Measurements from ENCODE around the gene FUT8. TPM values are rescaled to one million over a fixed set of nuclear protein-coding genes. Genes with fewer than 3 reads are reported as not detected.

Gene FUT8
- polyA plus RNA-seq, 1 of the 3 experiments (the other 2 are of a cell fraction), result 31.7 TPM

- Histone ChIP-seq H2AFZ (ENCODE audit: low read depth) (no peak overlapping the region), H3K9ac (no peak overlapping the region), H3K4me2 (no peak overlapping the region), H3F3A (replicated peaks; ENCODE audit: insufficient read depth) (no peaks in the 10 kb centered on the region), H4K20me1 (ENCODE audit: insufficient read depth) (no peaks in the 10 kb centered on the region), H3K9me3 (no peaks in the 10 kb centered on the region), H3K27ac (ENCODE audit: low read depth in 2 of 2, low read length in 1 of 2) (no peak overlapping the region), H3K4me1 (ENCODE audit: control insufficient read depth in 1 of 2, insufficient read depth in 2 of 2, low read depth in 1 of 2, low read length in 1 of 2) (no peaks in the 10 kb centered on the region; a peak in 1 of 4 replicates), H3K79me2 (ENCODE audit: insufficient read depth) (no peaks in the 10 kb centered on the region), H3K4me3 (ENCODE audit: low read depth in 2 of 2, low read length in 1 of 2) (no peak overlapping the region), H3K36me3 (replicated peaks in 1 of 2; ENCODE audit: control insufficient read depth in 1 of 2, insufficient read depth in 2 of 2, low read length in 1 of 2) (no peaks in the 10 kb centered on the region), H3K9me2 (no peaks in the 10 kb centered on the region), H3K27me3 (ENCODE audit: insufficient read depth) (no peaks in the 10 kb centered on the region)
- POLR2A ChIA-PET, result no interaction called here
- CTCF ChIA-PET, result no interaction called here
- WGBS (ENCODE audit: low lambda C conversion rate), result 84% methylated on average over 8 of the region's 8 CpGs
- TF ChIP-seq REST (IDR thresholded peaks at IDR 0.05; ENCODE audit: low read depth, low read length) (no peak), TAF1 (IDR thresholded peaks at IDR 0.05; ENCODE audit: borderline replicate concordance, low read depth, low read length) (no peak), EZH2phosphoT487 (IDR thresholded peaks at IDR 0.05; ENCODE audit: borderline replicate concordance, low read depth) (no peak)
- DNase-seq, result no peak
Observed at GRCh38 chr14:65373671-65374039, 38.9 kb upstream of the FUT8 start.

- H3K9ac ChIP-seq, result no peak overlapping the region
- no peaks in the 10 kb centered on the region for H3K36me3 ChIP-seq (replicated peaks in 1 of 2; ENCODE audit: control insufficient read depth in 1 of 2, insufficient read depth in 2 of 2, low read length in 1 of 2)
- H3K4me1 ChIP-seq (ENCODE audit: control insufficient read depth in 1 of 2, insufficient read depth in 2 of 2, low read depth in 1 of 2, low read length in 1 of 2), result no peaks in the 10 kb centered on the region; a peak in 1 of 4 replicates
- no peaks in the 10 kb centered on the region for H3K9me3 ChIP-seq
- TF ChIP-seq ELF1 (IDR thresholded peaks at IDR 0.05) (no peak), USF2 (IDR thresholded peaks at IDR 0.05; ENCODE audit: borderline replicate concordance, low read depth, low read length) (no peak), CTCF (IDR thresholded peaks at IDR 0.05) (no peak), MXI1 (IDR thresholded peaks at IDR 0.05; ENCODE audit: low read depth, low read length) (no peak), RFX5 (IDR thresholded peaks at IDR 0.05; ENCODE audit: low read length) (no peak), EP300 (IDR thresholded peaks at IDR 0.05; ENCODE audit: borderline replicate concordance in 1 of 2, low read depth in 1 of 2, low read length in 1 of 2) (no peak), RCOR1 (IDR thresholded peaks at IDR 0.05; ENCODE audit: low read length) (no peak), FOXM1 (IDR thresholded peaks at IDR 0.05; ENCODE audit: low read depth) (no peak), TCF12 (IDR thresholded peaks at IDR 0.05) (no peak), YY1 (IDR thresholded peaks at IDR 0.05; ENCODE audit: low read depth) (no peak), REST (IDR thresholded peaks at IDR 0.05; ENCODE audit: low read depth, low read length) (no peak), SMC3 (IDR thresholded peaks at IDR 0.05; ENCODE audit: low read depth, low read length) (no peak), USF1 (IDR thresholded peaks at IDR 0.05; ENCODE audit: borderline replicate concordance, low read depth) (no peak), NFIC (IDR thresholded peaks at IDR 0.05; ENCODE audit: borderline replicate concordance) (no peak), EZH2phosphoT487 (IDR thresholded peaks at IDR 0.05; ENCODE audit: borderline replicate concordance, low read depth) (no peak), GATA2 (CRISPR knock-in tag; IDR thresholded peaks at IDR 0.05) (no peak)
- CTCF ChIA-PET, result no interaction called here
- H3K9me2 ChIP-seq, result no peaks in the 10 kb centered on the region
- DNase-seq, result no peak
- no peak overlapping the region for H2AFZ ChIP-seq (ENCODE audit: low read depth)
- H3K4me3 ChIP-seq (ENCODE audit: low read depth in 2 of 2, low read length in 1 of 2), result no peak overlapping the region
- POLR2A ChIA-PET, result no interaction called here
- no peaks in the 10 kb centered on the region for H3K27me3 ChIP-seq (ENCODE audit: insufficient read depth)
- no peak overlapping the region for H3K27ac ChIP-seq (ENCODE audit: low read depth in 2 of 2, low read length in 1 of 2)
- H4K20me1 ChIP-seq (ENCODE audit: insufficient read depth), result no peaks in the 10 kb centered on the region
- no peak overlapping the region for H3K4me2 ChIP-seq
- no peaks in the 10 kb centered on the region for H3K79me2 ChIP-seq (ENCODE audit: insufficient read depth)
- no peaks in the 10 kb centered on the region for H3F3A ChIP-seq (replicated peaks; ENCODE audit: insufficient read depth)
- 56% methylated on average over 4 of the region's 4 CpGs for WGBS (ENCODE audit: low lambda C conversion rate)
Observed at GRCh38 chr14:65377576-65377975, 35.0 kb upstream of the FUT8 start.
